CD4-positive, alpha-beta T cell (primary cell): ENCODE results near the gene ANO2. TPM values are rescaled to one million over a fixed set of nuclear protein-coding genes. Genes with fewer than 3 reads are reported as not detected.

Source experiments
- ATAC-seq: fragments of 200-7000 bp; cut with Tn5 transposase; one replicate; pipeline ENCODE4 v1.10.0; 2022; ENCODE audit warnings: mild to moderate bottlenecking; ENCODE audit not compliant: poor library complexity
- CTCF ChIA-PET: fragments of 350-600 bp; sonication (Branson Sonifier 250); formaldehyde crosslinking; loops from one replicate; lab custom pipeline; 2021; ENCODE audit warnings: antibody characterized with exemption, inconsistent platforms; lab: Charles Lee
- POLR2A ChIA-PET: fragments of 350-600 bp; sonication (Branson Sonifier 250); formaldehyde crosslinking; loops from one replicate; lab custom pipeline; 2021; ENCODE audit warnings: antibody characterized with exemption, inconsistent platforms; lab: Charles Lee
- DNase-seq, 14 experiments: peaks; one replicate each; pipeline ENCODE4 v3.0.0-alpha.2; 2013 to 2020; ENCODE audit warnings: mixed read lengths in 2 of 14
- H3K27ac ChIP-seq, 2 donors: one replicate each; pipeline versions ENCODE4 v1.5.1 to v1.7.0; 2013; ENCODE audit warnings: low read length in 2 of 2, low read depth in 1 of 2, mild to moderate bottlenecking in 1 of 2
- H3K27me3 ChIP-seq, 2 experiments: 1 replicate in 1 of 2; 2 replicates in 1 of 2; pipeline versions ENCODE4 v1.6.1 to v1.7.0; 2013; ENCODE audit warnings: low read length in 2 of 2, control low read depth in 1 of 2, mild to moderate bottlenecking in 1 of 2, moderate library complexity in 1 of 2; ENCODE audit not compliant: insufficient read depth in 2 of 2, control insufficient read depth in 1 of 2
- H3K36me3 ChIP-seq: one replicate; pipeline ENCODE4 v1.6.1; 2013; ENCODE audit warnings: low read length, control low read depth; ENCODE audit not compliant: insufficient read depth
- H3K4me1 ChIP-seq: one replicate; pipeline ENCODE4 v1.6.1; 2013; ENCODE audit warnings: low read length, control low read depth; ENCODE audit not compliant: insufficient read depth
- H3K4me3 ChIP-seq: one replicate; pipeline ENCODE4 v1.5.1; 2013; ENCODE audit warnings: mild to moderate bottlenecking, low read length, moderate library complexity
- H3K9me3 ChIP-seq, 2 experiments: 1 replicate in 1 of 2; 2 replicates in 1 of 2; pipeline versions ENCODE4 v1.6.1 to v1.7.0; 2013; ENCODE audit warnings: low read length in 2 of 2, mild to moderate bottlenecking in 2 of 2, control low read depth in 1 of 2, moderate library complexity in 1 of 2; ENCODE audit not compliant: control insufficient read depth in 1 of 2, insufficient read depth in 1 of 2
- H3K27ac Mint-ChIP-seq: one replicate; pipeline ENCODE4 v1.8.0; 2020; ENCODE audit warnings: mixed read lengths
- H3K27me3 Mint-ChIP-seq: one replicate; pipeline ENCODE4 v1.8.0; 2021; ENCODE audit warnings: mixed read lengths
- H3K36me3 Mint-ChIP-seq: one replicate; pipeline ENCODE4 v1.8.0; 2021; ENCODE audit warnings: low read depth, mixed read lengths
- H3K4me1 Mint-ChIP-seq: one replicate; pipeline ENCODE4 v1.8.0; 2021; ENCODE audit warnings: low read depth, mixed read lengths
- H3K4me3 Mint-ChIP-seq: one replicate; pipeline ENCODE4 v1.8.0; 2020; ENCODE audit warnings: mild to moderate bottlenecking, mixed read lengths
- H3K9me3 Mint-ChIP-seq: one replicate; pipeline ENCODE4 v1.8.0; 2020; ENCODE audit warnings: mixed read lengths
- CTCF ChIP-seq: fragments of 200-600 bp; IDR thresholded peaks from one replicate; pipeline ENCODE4 v1.8.0; 2022; ENCODE audit warnings: antibody characterized with exemption, mild to moderate bottlenecking
- intact Hi-C, 2 experiments: fragments of 100-400 bp; cut with DNase I in 1 of 2; cut with micrococcal nuclease in 1 of 2; formaldehyde crosslinking; loops; one replicate each; pipeline versions ENCODE4 v1.15.1 to v1.9.0; 2023 to 2025; cut with DNase I, micrococcal nuclease
- total RNA-seq, 174 experiments: library from RNA in 2 of 174; stranded (reverse) in 2 of 174; gene quantifications; one replicate each; pipeline ENCODE4 v1.2.3 and lab custom pipeline; 2021 to 2026

ANO2 gene
- total RNA-seq, 2 experiments from 2014 or later = not detected

DNA sequence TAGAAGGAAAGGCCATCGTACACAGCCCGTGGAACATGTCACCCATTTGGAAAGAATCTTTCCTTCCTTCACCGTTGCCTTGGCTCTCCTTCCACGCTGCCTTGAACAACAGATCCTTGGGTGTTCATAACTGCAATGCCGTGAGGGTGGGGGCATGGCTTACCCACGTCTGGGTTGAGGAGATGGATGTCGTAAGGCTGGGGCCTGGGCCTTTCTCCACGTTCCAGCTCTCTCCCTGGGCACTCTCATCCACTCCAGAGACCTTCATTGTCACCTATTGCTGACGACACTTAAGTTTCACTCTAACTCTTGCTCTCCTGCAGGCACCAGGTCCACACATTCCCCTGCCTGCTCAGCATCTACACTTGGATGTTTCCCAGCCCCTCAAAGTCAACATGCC is 19.4 kb downstream of the ANO2 start:
- Mint-ChIP-seq H3K9me3 (no peaks in the 10 kb centered on the region), H3K4me3 (no peak overlapping the region), H3K4me1 (no peaks in the 10 kb centered on the region), H3K27ac (no peak overlapping the region), H3K36me3 (no peaks in the 10 kb centered on the region), H3K27me3 (peaks cover 52% of the 10 kb centered on the region)
- Histone ChIP-seq H3K9me3 (no peaks in the 10 kb centered on the region), H3K27me3 (peaks cover 2 to 8% of the 10 kb centered on the region in 2 experiments), H3K27ac (no peak overlapping the region), H3K4me1 (no peaks in the 10 kb centered on the region), H3K36me3 (no peaks in the 10 kb centered on the region), H3K4me3 (no peak overlapping the region)
- ATAC-seq (no peak), DNase-seq (no peak)
- ChIA-PET POLR2A (no interaction called here), CTCF (no interaction called here)
- intact Hi-C loops = no loop called here
- TF ChIP-seq CTCF = no peak

- DNase-seq (no peak), ATAC-seq (no peak)
- H3K27ac ChIP-seq = no peak overlapping the region
- intact Hi-C loops = no loop called here
- no peak overlapping the region for H3K4me3 Mint-ChIP-seq
- H3K9me3 ChIP-seq = no peaks in the 10 kb centered on the region
- peaks cover 0 to 5% of the 10 kb centered on the region in 2 experiments for H3K27me3 ChIP-seq
- ChIA-PET CTCF (no interaction called here), POLR2A (no interaction called here)
- no peaks in the 10 kb centered on the region for H3K36me3 Mint-ChIP-seq
- no peak overlapping the region for H3K4me3 ChIP-seq
- TF ChIP-seq CTCF = no peak
- H3K4me1 ChIP-seq = no peaks in the 10 kb centered on the region
- H3K4me1 Mint-ChIP-seq = no peaks in the 10 kb centered on the region
- no peaks in the 10 kb centered on the region for H3K36me3 ChIP-seq
- no peaks in the 10 kb centered on the region for H3K9me3 Mint-ChIP-seq
- peaks cover 51% of the 10 kb centered on the region for H3K27me3 Mint-ChIP-seq
- H3K27ac Mint-ChIP-seq = no peak overlapping the region
Observed at GRCh38 chr12:5924342-5924741, 20.7 kb downstream of the ANO2 start.

DNA sequence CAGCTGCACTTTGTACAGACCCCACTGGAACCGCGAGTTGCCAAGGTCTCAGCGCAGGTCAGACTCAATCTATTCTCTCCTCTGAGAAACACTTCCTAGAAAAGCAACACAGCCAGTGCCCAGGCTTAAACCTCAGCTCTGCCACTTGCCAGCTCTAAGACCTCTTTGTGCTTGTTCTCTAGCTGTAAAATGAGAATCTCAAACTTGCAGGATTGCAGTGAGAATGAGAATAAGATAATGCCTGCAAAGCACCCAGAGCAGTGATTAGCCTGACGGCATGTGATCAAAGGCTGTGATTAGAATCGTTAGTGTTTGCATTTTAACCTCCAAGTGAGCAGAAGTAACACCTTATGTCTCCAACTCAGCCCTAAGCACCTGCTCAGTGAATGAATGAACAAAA is 21.3 kb downstream of the ANO2 start:
- Histone ChIP-seq H3K4me1 (no peaks in the 10 kb centered on the region), H3K9me3 (no peaks in the 10 kb centered on the region), H3K27ac (no peak overlapping the region), H3K27me3 (peaks cover 0 to 5% of the 10 kb centered on the region in 2 experiments), H3K4me3 (no peak overlapping the region), H3K36me3 (no peaks in the 10 kb centered on the region)
- intact Hi-C loops = no loop called here
- TF ChIP-seq CTCF = no peak
- H3K27me3 Mint-ChIP-seq = peaks cover 54% of the 10 kb centered on the region
- H3K9me3 Mint-ChIP-seq = no peaks in the 10 kb centered on the region
- H3K36me3 Mint-ChIP-seq = no peaks in the 10 kb centered on the region
- no peak overlapping the region for H3K27ac Mint-ChIP-seq
- ATAC-seq = no peak
- no peak for DNase-seq
- ChIA-PET POLR2A (no interaction called here), CTCF (no interaction called here)
- no peak overlapping the region for H3K4me3 Mint-ChIP-seq
- H3K4me1 Mint-ChIP-seq = no peaks in the 10 kb centered on the region
